SK-N-SH (cell line): ENCODE measurements around the gene OSBPL6.

ENCODE experiments used
- CTCF ChIP-seq: fragments of 200-600 bp; sonication (generic); IDR thresholded peaks from 2 replicates; pipeline ENCODE4 v1.6.1; 2017; ENCODE audit warnings: antibody characterized with exemption, mild to moderate bottlenecking, moderate library complexity
- JUND ChIP-seq: IDR thresholded peaks from 2 replicates; pipeline ENCODE4 v1.4.0; 2012
- MAX ChIP-seq: IDR thresholded peaks from 2 replicates; pipeline ENCODE4 v1.4.0; 2012; ENCODE audit warnings: low read depth
- NFIC ChIP-seq: IDR thresholded peaks from 2 replicates; pipeline ENCODE4 v1.4.0; 2012; ENCODE audit warnings: borderline replicate concordance
- POLR2AphosphoS5 ChIP-seq: IDR thresholded peaks from 2 replicates; pipeline ENCODE4 v1.6.1; 2012; ENCODE audit warnings: low read depth, low read length
- RAD21 ChIP-seq: IDR thresholded peaks from 2 replicates; pipeline ENCODE4 v1.6.1; 2012; ENCODE audit warnings: mild to moderate bottlenecking, low read length
- RCOR1 ChIP-seq: fragments of 150-350 bp; IDR thresholded peaks from 2 replicates; pipeline ENCODE4 v1.6.1; 2017; ENCODE audit warnings: antibody characterized with exemption, low read length
- SIN3A ChIP-seq: IDR thresholded peaks from 2 replicates; pipeline ENCODE4 v1.6.1; 2012; ENCODE audit warnings: low read depth, mild to moderate bottlenecking, low read length, moderate library complexity, borderline replicate concordance
- SMC3 ChIP-seq: IDR thresholded peaks from 2 replicates; pipeline ENCODE4 v1.6.1; 2012; ENCODE audit warnings: low read depth, low read length, improper control_type of control experiment
- TCF12 ChIP-seq: IDR thresholded peaks from 2 replicates; pipeline ENCODE4 v1.4.0; 2012
- USF2 ChIP-seq: fragments of 150-350 bp; IDR thresholded peaks from 2 replicates; pipeline ENCODE4 v1.6.1; 2017; ENCODE audit warnings: antibody characterized with exemption, low read length, low read depth, borderline replicate concordance
- YY1 ChIP-seq: IDR thresholded peaks from 2 replicates; pipeline ENCODE4 v1.4.0; 2012; ENCODE audit warnings: low read depth, mild to moderate bottlenecking

- TF ChIP-seq CTCF (no peak), SIN3A (no peak), POLR2AphosphoS5 (no peak), TCF12 (no peak), USF2 (no peak), NFIC (no peak), RCOR1 (no peak), YY1 (no peak), MAX (no peak), SMC3 (no peak), JUND (no peak), RAD21 (no peak)
These were observed 200.5 kb downstream of the OSBPL6 start for GRCh38 chr2:178394859-178395258.
